ENCODE measurements around the gene SKOR1.

GRCh38 chr15:67862750-67863441, 37.6 kb downstream of the SKOR1 start:
- TF ChIP-seq SPI1 (IDR thresholded peaks at IDR 0.05; ENCODE audit: borderline replicate concordance, low read depth) (no peak), CTCF (IDR thresholded peaks at IDR 0.05; ENCODE audit: insufficient read depth, low read length) (no peak), GABPA (IDR thresholded peaks at IDR 0.05; ENCODE audit: low read depth) (no peak)
